ENCODE data around the gene SERPIND1. TPM values are rescaled to one million over a fixed set of nuclear protein-coding genes. Genes with fewer than 3 reads are reported as not detected.

Gene SERPIND1
- total RNA-seq, 2 donors from 2014 or later = not detected

DNA sequence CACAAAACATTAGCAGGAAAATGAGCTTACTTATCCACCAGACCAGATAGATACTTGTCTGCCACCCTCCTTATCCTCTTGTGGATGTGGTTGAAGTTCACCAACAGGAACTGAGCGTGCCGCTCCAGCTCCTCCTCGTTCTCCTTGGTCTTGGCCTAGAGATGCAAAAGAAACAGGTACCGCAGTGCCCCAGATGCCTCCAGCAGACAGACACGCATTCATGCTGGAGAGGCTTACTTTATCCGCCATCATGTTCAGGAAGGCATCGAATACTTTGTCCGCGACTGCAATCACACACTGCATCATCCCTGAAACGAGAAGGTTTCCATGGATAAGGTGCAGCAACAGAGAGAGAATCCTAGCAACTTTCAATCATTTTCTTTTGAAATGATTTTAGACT, 21.0 kb upstream of the SERPIND1 start:
- Histone ChIP-seq H3K27ac (no peak overlapping the region), H3K9me3 (no peaks in the 10 kb centered on the region), H3K27me3 (replicated peaks; ENCODE audit: insufficient read depth) (no peaks in the 10 kb centered on the region), H3K4me3 (no peak overlapping the region), H3K4me1 (replicated peaks) (peaks cover 23% of the 10 kb centered on the region), H3K36me3 (no peaks in the 10 kb centered on the region)
- DNase-seq (ENCODE audit: low spot score) = no peak
- TF ChIP-seq POLR2A (IDR thresholded peaks at IDR 0.05) (no peak), POLR2AphosphoS5 (IDR thresholded peaks at IDR 0.05) (no peak)
- TF ChIP-seq, protein P1, sequence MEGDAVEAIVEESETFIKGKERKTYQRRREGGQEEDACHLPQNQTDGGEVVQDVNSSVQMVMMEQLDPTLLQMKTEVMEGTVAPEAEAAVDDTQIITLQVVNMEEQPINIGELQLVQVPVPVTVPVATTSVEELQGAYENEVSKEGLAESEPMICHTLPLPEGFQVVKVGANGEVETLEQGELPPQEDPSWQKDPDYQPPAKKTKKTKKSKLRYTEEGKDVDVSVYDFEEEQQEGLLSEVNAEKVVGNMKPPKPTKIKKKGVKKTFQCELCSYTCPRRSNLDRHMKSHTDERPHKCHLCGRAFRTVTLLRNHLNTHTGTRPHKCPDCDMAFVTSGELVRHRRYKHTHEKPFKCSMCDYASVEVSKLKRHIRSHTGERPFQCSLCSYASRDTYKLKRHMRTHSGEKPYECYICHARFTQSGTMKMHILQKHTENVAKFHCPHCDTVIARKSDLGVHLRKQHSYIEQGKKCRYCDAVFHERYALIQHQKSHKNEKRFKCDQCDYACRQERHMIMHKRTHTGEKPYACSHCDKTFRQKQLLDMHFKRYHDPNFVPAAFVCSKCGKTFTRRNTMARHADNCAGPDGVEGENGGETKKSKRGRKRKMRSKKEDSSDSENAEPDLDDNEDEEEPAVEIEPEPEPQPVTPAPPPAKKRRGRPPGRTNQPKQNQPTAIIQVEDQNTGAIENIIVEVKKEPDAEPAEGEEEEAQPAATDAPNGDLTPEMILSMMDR (IDR thresholded peaks at IDR 0.05) = no peak
- intact Hi-C loops (cut with DNase I) = no loop called here
- WGBS = 87% methylated on average over 10 of the region's 10 CpGs

- no peak overlapping the region for H3K27ac ChIP-seq
- WGBS = 87% methylated on average over 3 of the region's 3 CpGs
- peaks cover 4% of the 10 kb centered on the region for H3K4me1 ChIP-seq (replicated peaks)
- H3K4me3 ChIP-seq = no peak overlapping the region
- H3K9me3 ChIP-seq = no peaks in the 10 kb centered on the region
- TF ChIP-seq, protein P1 (IDR thresholded peaks at IDR 0.05) = no peak
- TF ChIP-seq POLR2A (IDR thresholded peaks at IDR 0.05) (no peak), POLR2AphosphoS5 (IDR thresholded peaks at IDR 0.05) (no peak)
- DNase-seq (ENCODE audit: low spot score) = no peak
- H3K36me3 ChIP-seq = no peaks in the 10 kb centered on the region
- H3K27me3 ChIP-seq (replicated peaks; ENCODE audit: insufficient read depth) = no peaks in the 10 kb centered on the region
- intact Hi-C loops (cut with DNase I) = no loop called here
Measured at GRCh38 chr22:20756846-20757245, 17.1 kb upstream of the SERPIND1 start.

GRCh38 chr22:20758688-20759087, 15.2 kb upstream of the SERPIND1 start:
- H3K9me3 ChIP-seq = no peaks in the 10 kb centered on the region
- intact Hi-C loops (cut with DNase I) = no loop called here
- TF ChIP-seq POLR2A (IDR thresholded peaks at IDR 0.05) (no peak), POLR2AphosphoS5 (IDR thresholded peaks at IDR 0.05) (no peak)
- TF ChIP-seq, protein P1 (IDR thresholded peaks at IDR 0.05) = no peak
- peaks cover 0 to 6% of the 10 kb centered on the region in 2 donors for H3K36me3 ChIP-seq
- DNase-seq (ENCODE audit: low spot score) = no peak
- H3K27me3 ChIP-seq (replicated peaks; ENCODE audit: insufficient read depth) = no peaks in the 10 kb centered on the region
- WGBS = 81% methylated on average over 2 of the region's 2 CpGs
- no peaks in the 10 kb centered on the region for H3K4me1 ChIP-seq (replicated peaks)
- H3K4me3 ChIP-seq = no peak overlapping the region
- H3K27ac ChIP-seq = no peak overlapping the region

DNA sequence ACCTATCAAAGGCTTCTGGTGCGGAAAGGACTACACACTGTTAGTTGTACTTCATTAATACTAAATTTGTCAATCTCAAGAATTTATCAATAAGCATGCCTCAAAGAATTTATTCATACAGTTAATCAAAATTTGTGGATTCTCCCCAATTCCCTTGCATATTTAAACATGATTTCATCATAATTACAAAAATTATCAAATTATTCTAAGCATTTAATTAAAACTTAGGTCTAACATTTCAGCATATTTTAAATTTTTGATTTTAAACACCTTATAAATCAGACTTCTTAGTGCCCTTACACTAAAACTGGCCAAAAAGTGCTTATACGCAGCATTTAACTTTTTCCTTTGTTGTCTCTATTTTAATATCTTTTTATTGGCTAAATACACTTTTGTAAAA, 13.8 kb upstream of the SERPIND1 start:
- no peaks in the 10 kb centered on the region for H3K4me1 ChIP-seq (replicated peaks)
- WGBS = 97% methylated on average over 2 of the region's 2 CpGs
- H3K9me3 ChIP-seq = no peaks in the 10 kb centered on the region
- TF ChIP-seq POLR2AphosphoS5 (IDR thresholded peaks at IDR 0.05) = no peak
- TF ChIP-seq, protein P1 (IDR thresholded peaks at IDR 0.05) = no peak
- no peak for TF ChIP-seq POLR2A (IDR thresholded peaks at IDR 0.05)
- H3K4me3 ChIP-seq = no peak overlapping the region
- peaks cover 0 to 10% of the 10 kb centered on the region in 2 donors for H3K36me3 ChIP-seq
- intact Hi-C loops (cut with DNase I) = no loop called here
- no peak for DNase-seq (ENCODE audit: low spot score)
- H3K27ac ChIP-seq = no peak overlapping the region
- H3K27me3 ChIP-seq (replicated peaks; ENCODE audit: insufficient read depth) = no peaks in the 10 kb centered on the region

DNA sequence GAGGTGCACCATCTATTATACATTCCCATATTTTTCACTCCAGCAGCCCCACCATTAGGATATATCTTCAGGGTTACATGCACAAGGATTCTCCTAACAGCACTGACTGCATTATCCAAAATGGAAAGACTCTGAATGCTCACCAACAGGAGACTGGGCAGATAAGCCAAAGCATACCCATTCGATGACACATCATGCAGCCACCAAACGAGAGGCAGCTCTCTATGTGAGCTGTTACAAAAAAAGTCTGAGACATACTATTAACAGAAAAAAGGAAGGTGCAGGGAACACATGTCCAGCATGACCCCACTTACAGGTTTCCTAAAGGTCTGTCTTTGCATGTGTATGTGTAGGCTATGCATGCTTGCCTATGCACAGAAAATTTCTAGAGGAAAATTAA, 12.4 kb upstream of the SERPIND1 start:
- intact Hi-C loops (cut with DNase I) = no loop called here
- Histone ChIP-seq H3K4me3 (no peak overlapping the region), H3K9me3 (no peaks in the 10 kb centered on the region), H3K4me1 (replicated peaks) (no peaks in the 10 kb centered on the region), H3K27ac (no peak overlapping the region), H3K27me3 (replicated peaks; ENCODE audit: insufficient read depth) (no peaks in the 10 kb centered on the region), H3K36me3 (peaks cover 0 to 13% of the 10 kb centered on the region in 2 donors)
- no peak for TF ChIP-seq POLR2AphosphoS5 (IDR thresholded peaks at IDR 0.05)
- TF ChIP-seq, protein P1 (IDR thresholded peaks at IDR 0.05) = no peak
- TF ChIP-seq POLR2A (IDR thresholded peaks at IDR 0.05) = no peak
- no peak for DNase-seq (ENCODE audit: low spot score)
- WGBS = 74% methylated on average over 2 of the region's 2 CpGs

Data from prostate gland (tissue), 2 donors.